HL-60 (cell line): ENCODE results near the gene PHLDA1.

ENCODE experiments used
- DNase-seq, 2 experiments: peaks; one replicate each; pipeline ENCODE4 v3.0.0-alpha.2; 2010 to 2020; ENCODE audit warnings: low read depth in 1 of 2, low spot score in 1 of 2
- H3K27ac ChIP-seq: fragments of 250-450 bp; sonication (Bioruptor Pico); replicated peaks from 2 replicates; pipeline ENCODE4 v1.5.1; 2020; ENCODE audit warnings: mild to moderate bottlenecking, moderate library complexity
- H3K27me3 ChIP-seq: fragments of 250-450 bp; sonication (Bioruptor Pico); 2 replicates; pipeline ENCODE4 v1.5.1; 2021; ENCODE audit warnings: mild to moderate bottlenecking, moderate library complexity; ENCODE audit not compliant: insufficient read depth, poor library complexity, severe bottlenecking
- H3K4me3 ChIP-seq: replicated peaks from 2 replicates; pipeline ENCODE4 v1.5.1; 2011; ENCODE audit warnings: mild to moderate bottlenecking, control low read depth, low read length; ENCODE audit not compliant: insufficient read depth
- CTCF ChIP-seq: IDR thresholded peaks from one replicate; pipeline ENCODE4 v1.5.1; 2011; ENCODE audit warnings: low read length, control low read depth, inconsistent platforms; ENCODE audit not compliant: insufficient read depth
- GABPA ChIP-seq: IDR thresholded peaks from 2 replicates; pipeline ENCODE4 v1.6.1; 2012; ENCODE audit warnings: low read depth
- POLR2AphosphoS5 ChIP-seq: IDR thresholded peaks from 2 replicates; pipeline ENCODE4 v1.6.1; 2012; ENCODE audit warnings: low read depth
- REST ChIP-seq: IDR thresholded peaks from 2 replicates; pipeline ENCODE4 v1.6.1; 2012; ENCODE audit warnings: low read depth; ENCODE audit not compliant: insufficient replicate concordance
- SPI1 ChIP-seq: IDR thresholded peaks from 2 replicates; pipeline ENCODE4 v1.6.1; 2012; ENCODE audit warnings: low read depth, mild to moderate bottlenecking, borderline replicate concordance

The PHLDA1 gene

GRCh38 chr12:76047742-76048141 is 16.2 kb upstream of the PHLDA1 start:
- TF ChIP-seq GABPA (no peak), SPI1 (no peak), POLR2AphosphoS5 (no peak), CTCF (no peak), REST (no peak)
- Histone ChIP-seq H3K4me3 (no peak overlapping the region), H3K27me3 (no peaks in the 10 kb centered on the region), H3K27ac (no peak overlapping the region)
- no peak for DNase-seq

DNA sequence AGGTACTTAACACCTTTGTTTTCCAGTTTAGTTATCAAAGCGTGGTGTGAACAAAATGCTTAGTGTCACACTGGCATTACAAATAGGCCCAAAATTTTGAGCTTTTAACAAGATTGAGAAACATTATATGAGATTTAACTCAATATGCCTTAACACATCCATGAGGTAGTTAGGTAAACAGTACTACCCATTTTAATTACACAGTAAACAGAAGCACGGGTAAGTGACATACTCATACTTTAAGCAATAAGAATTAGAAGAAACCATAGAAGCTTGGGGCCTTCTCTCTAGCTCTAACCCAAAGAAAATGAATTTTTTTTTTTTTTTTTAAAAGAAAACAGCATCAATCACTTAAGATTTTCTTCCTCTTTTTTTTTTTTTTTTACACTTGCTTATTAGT is 15.5 kb upstream of the PHLDA1 start:
- no peaks in the 10 kb centered on the region for H3K27me3 ChIP-seq
- TF ChIP-seq GABPA (no peak), REST (no peak), CTCF (no peak), POLR2AphosphoS5 (no peak), SPI1 (no peak)
- H3K4me3 ChIP-seq: no peak overlapping the region
- no peak overlapping the region for H3K27ac ChIP-seq
- DNase-seq: no peak

DNA sequence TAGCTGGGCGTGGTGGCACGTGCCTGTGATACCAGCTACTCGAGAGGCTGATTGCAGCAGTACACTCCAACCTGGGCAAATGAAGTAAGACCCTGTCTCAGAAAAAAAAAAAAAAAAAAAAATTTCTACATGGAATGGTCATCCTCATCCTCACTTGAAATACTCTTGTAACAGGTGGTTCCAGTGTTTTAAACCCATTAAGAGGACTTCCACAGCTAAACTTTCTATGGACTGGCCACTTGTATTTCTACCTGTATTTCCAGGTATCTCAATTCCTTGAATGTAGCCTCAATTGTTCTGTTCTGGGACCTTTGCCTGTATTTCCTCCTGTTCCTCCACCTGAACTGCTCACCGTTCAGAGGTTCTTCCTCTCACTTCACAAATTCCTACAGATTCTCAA is 11.8 kb upstream of the PHLDA1 start:
- no peak for TF ChIP-seq GABPA
- TF ChIP-seq SPI1: no peak
- no peak for TF ChIP-seq REST
- TF ChIP-seq CTCF: no peak
- Histone ChIP-seq H3K4me3 (no peak overlapping the region), H3K27ac (no peak overlapping the region), H3K27me3 (no peaks in the 10 kb centered on the region)
- no peak for DNase-seq
